Suppressor macrophage treated with lipopolysaccharide for 1 hour (primary cell): ENCODE data around the gene PTPN13.
"Not testable (repeated sequence)": the region's sequence is repeated elsewhere in the genome, so short reads cannot be mapped to it uniquely, and the experiment has no call there.

Experiments
- DNase-seq, 3 donors: peaks; one replicate each; pipeline ENCODE4 v3.0.0-alpha.2; 2020 to 2022

Gene PTPN13

DNA sequence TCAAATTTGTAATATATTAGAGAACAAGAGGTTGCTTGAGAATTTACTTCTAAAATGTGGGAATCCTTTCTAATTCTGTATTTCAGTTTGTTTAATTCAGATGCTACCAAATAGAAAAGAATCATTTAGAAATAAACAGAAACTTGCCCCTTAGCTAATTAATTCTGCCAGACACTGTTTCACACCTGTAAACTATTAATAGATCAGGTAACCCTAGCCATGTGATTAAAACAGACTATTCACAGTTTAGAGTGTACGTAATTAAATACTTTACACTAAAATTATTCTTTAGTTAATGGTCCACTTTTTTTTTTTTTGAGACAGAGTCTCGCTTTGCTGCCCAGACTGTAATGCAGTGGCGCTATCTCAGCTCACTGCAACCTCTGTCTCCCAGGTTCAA lies 124.0 kb downstream of the PTPN13 start:
- no peak for DNase-seq

DNA sequence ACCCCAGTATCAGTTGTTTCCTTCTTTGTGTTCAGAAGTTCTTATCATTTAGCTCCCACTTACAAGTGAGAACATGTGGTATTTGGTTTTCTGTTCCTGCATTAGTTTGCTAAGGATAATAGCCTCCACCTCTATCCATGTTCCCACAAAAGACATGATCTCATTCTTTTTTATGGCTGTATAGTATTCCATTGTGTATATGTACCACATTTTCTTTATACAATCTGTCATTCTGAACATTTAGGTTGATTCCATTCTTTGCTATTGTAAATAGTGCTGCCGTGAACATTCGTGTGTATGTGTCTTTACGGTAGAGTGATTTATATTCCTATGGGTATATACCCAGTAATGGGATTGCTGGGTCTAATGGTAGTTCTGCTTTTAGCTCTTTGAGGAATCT lies 125.0 kb downstream of the PTPN13 start:
- DNase-seq, result not testable (repeated sequence)

DNA sequence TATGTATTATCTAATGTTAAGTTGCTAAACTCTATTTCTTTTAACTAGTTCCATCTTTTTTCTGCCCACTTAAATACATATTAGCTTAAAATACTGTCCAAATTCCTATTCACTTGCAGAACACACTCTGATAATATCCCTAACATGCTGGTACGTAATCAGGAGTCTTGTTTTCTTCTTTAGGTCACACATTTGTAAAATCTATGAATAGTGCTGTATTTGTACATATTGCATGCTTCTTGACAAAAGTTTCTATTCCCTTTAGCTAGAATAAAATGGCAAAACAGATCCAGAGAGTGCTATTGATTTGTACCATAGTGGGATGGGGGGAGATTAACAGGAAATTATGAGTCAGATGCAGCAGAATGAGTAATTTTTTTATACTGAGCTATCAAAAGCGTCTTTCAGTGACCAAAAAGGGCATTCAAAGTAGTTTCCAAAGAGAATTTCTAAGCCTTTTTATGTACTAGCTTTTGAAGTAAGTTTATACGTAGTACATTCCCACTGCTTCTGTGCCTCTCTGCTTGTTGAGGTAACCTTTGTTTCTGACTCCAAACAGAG lies 126.5 kb downstream of the PTPN13 start:
- no peak for DNase-seq

DNA sequence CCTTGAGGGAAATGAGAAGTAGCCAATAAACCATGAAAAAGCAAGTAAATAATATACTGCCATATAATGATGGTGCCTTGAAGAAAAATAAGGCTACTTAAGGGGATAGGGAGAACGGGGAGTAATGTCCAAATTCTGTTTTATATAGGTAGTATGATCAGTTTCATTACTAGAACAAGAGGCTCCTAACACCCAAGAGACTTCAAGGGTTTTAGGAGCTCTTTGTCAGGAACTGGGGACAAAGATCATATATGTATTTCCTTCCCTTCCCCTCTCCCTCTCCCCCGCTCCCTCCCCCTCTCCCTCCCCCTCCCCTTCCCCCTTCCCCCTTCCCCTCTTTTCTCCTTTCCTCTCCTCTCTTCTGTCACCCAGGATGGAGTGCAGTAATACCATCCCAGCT lies 127.3 kb downstream of the PTPN13 start:
- DNase-seq, result no peak

DNA sequence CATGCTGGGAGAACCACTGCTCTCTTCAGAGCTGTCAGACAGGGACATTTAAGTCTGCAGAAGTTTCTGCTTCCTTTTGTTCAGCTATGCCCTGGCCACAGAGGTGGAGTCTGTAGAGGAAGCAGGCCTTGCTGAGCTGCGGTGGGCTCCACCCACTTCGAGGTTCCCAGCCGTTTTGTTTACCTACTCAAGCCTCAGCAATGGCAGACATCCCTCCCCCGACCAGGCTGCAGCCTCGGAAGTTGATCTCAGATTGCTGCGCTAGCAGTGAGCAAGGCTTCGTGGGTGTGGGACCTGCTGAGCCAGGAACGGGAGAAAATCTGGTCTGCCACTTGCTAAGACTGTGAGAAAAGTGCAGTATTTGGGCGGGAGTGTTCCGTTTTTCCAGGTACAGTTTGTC lies 136.2 kb downstream of the PTPN13 start:
- DNase-seq, result no peak

DNA sequence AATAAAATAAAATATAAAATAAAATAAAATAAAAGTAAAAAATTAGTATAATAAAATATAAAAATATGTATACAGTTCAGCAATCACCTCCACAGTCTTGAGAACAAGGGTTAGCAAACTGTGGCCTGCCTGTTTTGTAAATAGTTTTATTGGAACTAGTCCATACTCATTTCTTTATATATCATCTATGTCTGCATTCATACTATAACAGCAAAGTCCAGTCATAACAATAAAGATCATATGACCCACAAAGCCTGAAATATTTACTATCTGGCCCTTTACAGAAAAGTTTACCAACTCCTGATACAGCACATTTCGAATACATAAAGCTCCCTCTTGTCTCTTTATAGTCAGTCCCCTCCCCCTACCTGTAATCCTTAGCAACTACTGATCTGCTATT lies 143.1 kb downstream of the PTPN13 start:
- DNase-seq, result no peak

DNA sequence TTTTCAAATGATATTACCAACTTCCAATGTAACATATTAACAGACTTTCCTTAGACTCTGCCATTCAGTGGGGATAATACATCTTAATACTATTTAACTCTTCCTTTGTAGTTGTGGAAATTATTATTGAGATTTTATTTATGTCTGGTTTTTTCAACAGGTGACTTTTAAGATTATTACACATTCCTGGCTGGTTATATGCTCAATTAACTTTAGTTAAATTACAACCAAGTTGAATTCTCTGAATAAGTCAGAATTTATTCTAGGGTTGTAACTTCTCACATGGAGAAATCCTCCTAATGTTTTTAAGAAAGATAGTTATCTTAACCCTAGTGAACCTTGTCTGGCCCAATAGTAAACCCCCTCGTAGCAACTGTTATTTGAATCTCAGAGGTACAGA lies 147.7 kb downstream of the PTPN13 start:
- DNase-seq, result no peak

DNA sequence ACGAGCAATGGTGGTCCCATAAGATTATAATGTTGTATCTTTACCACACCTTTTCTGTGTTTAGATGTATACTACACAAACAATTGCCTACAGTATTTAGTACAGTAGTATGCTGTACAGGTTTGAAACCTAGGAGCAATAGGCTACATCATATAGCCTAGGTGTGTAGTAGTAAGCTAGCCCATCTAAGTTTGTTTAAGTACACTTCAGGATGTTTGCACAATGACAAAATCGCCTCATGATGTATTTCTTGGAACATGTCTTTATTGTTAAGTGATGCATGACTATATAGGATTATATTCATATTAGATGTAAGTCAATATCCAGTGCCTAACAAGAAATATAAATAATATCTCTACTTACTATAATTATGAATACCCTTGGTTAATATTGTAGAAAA lies 150.5 kb downstream of the PTPN13 start:
- DNase-seq, result no peak

DNA sequence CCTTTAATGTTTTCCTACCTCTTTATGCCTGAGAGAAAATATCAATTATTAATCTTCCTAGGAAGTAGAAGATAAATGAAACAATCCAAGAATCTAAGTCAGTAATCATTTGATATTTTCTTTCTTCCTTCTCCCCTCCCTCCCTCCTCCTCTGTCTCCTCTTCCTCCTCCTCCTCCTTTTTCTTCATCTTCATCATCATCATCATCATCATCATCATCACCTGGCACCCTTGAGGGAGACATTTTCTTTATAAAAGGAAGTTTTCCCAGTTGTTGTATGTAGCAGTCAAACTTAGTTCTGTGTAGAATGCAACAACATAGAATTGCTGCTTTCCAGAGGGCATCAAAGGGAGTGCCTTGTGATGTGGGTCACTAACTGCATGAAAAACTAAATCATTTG lies 155.0 kb downstream of the PTPN13 start:
- DNase-seq, result no peak

DNA sequence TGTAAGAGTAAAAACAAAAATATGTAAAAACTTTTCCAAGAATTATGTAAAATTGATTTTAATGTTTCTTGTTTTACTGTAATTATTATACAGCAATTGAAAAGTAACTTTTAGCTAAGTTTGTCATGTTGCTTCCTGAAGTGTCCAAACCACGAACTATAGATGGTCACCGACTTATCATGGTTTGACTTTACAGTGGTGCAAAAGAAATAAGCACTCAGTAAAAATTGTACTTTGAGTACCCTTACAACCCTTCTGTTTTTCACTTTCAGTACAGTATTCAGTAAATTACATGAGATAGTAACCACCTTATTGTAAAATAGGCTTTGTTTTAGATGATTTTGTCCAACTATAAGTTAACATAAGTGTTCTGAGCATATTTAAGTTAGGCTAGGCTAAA lies 161.3 kb downstream of the PTPN13 start:
- DNase-seq, result no peak

DNA sequence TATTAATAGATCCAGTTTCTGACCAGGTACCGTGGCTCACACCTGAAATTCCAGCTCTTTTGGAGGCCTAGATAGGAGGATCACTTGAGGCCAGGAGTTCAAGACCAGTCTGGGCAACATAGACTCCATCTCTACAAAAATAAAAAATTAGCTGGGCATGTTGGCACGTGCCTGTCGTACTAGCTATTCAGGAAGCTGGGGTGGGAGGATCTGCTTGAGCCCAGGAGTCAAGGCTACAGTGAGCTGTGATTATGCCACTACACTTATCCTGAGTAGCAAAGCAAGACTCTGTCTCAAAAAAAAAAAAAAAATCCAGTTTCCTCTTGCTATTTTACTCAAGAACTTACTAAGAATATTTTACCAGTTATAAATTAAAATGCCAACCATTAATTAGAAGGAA lies 163.4 kb downstream of the PTPN13 start:
- no peak for DNase-seq

DNA sequence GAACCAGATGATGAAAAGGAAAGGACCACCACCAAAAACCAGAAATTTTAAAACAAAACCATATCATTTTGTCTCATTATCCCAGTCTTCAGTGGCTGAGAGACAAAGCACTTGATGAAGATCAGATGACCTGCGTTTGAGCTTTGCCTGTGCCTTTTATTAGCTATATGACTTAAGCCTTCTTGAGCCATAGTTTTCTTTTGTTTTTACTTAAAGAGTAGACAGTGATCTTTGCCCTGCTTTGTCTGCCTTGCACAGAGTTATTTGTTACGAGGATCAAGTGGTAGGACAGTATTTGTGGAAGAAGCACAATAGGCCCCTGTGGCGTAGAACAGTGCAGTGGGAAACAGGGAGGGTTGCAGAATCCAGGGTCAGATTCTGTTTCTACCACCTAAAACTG lies 165.2 kb downstream of the PTPN13 start:
- DNase-seq, result no peak

DNA sequence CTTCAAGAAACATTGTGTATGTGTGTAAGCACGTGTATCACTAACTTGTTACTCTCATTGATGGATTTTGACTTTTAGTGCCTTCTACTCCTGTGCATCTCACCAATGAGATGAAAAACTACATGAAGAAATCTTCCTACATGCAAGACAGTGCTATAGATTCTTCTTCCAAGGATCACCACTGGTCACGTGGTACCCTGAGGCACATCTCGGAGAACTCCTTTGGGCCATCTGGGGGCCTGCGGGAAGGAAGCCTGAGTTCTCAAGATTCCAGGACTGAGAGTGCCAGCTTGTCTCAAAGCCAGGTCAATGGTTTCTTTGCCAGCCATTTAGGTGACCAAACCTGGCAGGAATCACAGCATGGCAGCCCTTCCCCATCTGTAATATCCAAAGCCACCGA lies 168.5 kb downstream of the PTPN13 start:
- no peak for DNase-seq

DNA sequence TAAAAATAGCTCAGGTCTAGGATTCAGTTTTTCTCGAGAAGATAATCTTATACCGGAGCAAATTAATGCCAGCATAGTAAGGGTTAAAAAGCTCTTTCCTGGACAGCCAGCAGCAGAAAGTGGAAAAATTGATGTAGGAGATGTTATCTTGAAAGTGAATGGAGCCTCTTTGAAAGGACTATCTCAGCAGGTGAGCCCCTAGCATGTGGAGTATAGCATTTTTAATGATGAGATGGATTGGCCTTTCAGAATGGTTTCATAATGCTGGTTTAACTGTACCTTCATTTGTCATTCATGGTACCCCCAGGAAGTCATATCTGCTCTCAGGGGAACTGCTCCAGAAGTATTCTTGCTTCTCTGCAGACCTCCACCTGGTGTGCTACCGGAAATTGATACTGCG lies 175.7 kb downstream of the PTPN13 start:
- DNase-seq, result no peak

DNA sequence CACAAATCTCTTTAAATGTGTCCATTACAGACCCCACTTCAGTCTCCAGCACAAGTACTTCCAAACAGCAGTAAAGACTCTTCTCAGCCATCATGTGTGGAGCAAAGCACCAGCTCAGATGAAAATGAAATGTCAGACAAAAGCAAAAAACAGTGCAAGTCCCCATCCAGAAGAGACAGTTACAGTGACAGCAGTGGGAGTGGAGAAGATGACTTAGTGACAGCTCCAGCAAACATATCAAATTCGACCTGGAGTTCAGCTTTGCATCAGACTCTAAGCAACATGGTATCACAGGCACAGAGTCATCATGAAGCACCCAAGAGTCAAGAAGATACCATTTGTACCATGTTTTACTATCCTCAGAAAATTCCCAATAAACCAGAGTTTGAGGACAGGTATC lies 177.0 kb downstream of the PTPN13 start:
- no peak for DNase-seq

DNA sequence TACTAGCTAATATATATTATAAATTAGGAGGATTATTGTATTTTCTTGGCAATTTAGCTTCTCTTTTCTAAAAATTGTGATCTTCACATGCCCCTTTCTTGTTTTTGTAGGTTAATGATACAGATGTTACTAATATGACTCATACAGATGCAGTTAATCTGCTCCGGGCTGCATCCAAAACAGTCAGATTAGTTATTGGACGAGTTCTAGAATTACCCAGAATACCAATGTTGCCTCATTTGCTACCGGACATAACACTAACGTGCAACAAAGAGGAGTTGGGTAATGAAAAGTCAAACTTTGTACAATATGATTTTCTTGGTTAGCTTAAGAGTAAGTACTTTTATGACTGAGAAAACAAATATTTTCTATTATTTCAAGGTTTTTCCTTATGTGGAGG lies 180.9 kb downstream of the PTPN13 start:
- no peak for DNase-seq

DNA sequence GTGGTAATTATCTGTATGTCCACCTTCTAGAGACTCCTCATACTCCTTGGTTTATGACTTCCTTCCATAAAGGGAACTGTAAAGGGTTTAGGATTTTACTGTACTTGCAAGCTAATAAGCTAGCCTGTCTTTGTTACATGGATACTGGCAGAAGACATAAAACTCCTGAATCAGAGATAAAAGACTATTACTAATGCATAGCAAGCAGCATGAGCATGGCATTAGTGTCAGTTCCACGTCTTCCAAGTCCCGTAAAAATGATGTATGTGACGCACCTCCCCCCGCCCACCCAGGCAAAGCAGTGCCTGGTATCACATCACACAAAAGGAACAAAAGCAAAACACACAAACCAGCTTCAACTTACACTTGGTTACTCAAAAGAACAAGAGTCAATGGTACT lies 184.1 kb downstream of the PTPN13 start:
- DNase-seq, result no peak

DNA sequence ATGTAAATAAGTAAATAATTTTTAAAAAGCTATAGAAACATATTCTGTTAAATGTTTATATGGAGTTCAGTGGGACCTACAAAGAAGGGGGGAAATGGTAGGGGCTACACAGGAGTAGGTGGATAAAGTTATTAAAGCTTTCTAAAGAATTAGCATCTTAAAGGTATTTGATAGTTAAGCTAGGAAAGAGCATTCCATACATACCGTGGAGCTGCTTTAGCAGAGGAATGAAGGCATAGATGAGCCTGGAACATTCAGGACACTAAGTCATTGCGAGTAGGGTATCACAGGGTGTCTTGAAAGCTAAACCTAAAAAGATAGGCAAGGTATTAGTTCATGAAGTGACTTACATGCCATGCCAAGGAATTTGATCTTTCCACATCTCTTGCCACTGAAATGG lies 194.7 kb downstream of the PTPN13 start:
- no peak for DNase-seq

DNA sequence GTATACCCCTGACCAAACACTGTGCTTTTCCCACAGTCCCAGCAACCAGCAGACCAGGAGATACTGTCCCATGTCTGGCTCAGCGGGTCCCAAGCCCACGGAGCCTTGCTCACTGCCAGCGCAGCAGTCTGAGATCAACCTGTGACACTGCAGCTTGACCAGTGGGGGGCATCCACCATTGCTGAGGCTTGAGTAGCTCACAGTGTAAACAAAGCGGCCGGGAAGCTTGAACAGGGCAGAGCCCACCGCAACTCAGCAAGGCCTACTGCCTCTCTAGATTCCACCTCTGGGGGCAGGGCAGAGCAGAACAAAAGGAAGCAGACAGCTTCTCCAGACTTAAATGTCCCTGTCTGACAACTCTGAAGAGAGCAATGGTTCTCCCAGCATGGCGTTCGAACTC lies 197.0 kb downstream of the PTPN13 start:
- DNase-seq, result no peak

DNA sequence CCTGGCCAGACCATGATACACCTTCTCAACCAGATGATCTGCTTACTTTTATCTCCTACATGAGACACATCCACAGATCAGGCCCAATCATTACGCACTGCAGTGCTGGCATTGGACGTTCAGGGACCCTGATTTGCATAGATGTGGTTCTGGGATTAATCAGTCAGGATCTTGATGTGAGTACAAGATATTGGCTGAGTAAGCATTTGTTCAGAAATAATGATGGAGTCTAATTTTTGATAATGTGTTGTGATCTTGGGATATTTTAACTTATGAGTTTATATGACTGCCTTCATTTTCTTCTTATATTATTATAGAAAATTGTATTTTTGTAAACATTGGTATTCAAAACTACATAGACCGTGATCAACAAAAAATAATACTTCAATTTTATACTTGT lies 215.7 kb downstream of the PTPN13 start:
- DNase-seq, result no peak

DNA sequence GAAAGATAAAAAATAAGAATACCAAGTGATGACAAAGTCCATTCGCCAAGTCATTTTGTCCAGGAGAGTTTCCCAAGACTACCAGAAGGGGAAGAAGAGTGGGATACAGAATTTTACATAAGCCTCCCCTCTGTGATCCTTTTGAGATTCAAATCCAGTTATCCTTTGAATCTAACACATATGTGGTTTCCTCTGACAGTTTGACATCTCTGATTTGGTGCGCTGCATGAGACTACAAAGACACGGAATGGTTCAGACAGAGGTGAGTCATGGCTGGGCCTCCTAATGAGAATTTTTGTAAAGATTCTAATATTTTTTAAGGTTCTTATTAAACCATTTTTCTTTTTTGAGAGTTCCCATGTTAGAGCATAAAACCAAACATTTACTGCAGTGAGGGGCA lies 216.7 kb downstream of the PTPN13 start:
- no peak for DNase-seq

DNA sequence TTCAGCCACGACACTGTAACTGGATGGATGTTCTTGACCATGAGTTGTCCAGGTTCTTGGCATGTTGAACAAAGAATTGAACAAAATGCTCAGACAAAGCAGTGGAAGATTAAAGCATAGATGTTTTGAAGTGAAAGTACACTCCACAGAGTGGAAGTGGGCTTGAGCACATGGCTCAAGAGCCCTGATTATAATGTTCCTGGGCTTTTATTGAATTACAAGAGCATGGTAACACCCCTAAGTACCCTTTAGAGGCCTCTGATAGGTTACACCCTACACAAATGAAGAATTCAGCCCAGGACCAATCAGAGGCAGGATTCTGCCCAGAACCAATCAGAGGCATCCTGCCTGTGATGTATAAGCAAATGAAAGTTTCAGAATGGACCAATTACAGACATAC lies 221.5 kb downstream of the PTPN13 start:
- no peak for DNase-seq

DNA sequence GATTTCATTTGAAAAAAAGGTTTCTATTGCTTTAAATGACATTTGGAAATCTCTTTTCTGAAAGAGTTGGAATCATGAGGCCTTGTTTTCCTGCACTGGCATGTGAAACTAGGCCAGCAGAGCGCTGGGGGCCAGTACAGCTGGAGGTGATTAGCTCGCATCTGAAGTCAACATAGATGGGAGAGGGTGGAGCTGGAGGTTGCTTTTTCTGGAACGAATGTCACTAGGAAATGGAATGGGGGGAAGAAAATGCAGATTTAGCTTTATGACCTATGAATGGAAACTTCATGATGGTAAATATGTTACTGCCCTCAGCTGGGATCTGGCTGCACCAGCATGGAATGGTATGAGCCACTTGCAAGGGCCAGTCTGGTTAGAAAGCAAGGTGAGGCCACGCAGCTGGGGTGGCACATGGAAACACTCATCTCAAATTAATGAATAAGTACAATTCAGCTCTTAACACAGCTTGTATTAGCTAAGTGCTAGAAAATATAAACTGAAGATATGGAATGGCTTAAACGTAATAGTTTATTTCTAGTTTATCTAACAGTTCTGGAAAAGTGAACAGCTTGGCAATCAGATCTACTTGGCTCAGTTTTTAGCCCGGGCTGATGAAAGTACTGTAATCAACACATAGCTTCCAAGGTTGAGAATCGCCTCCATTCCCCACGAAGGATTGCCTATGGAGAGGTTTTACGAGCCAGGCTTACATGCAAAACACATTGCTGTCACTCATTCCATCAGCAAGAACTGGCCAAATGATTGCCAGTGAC lies 222.6 kb downstream of the PTPN13 start:
- no peak for DNase-seq

DNA sequence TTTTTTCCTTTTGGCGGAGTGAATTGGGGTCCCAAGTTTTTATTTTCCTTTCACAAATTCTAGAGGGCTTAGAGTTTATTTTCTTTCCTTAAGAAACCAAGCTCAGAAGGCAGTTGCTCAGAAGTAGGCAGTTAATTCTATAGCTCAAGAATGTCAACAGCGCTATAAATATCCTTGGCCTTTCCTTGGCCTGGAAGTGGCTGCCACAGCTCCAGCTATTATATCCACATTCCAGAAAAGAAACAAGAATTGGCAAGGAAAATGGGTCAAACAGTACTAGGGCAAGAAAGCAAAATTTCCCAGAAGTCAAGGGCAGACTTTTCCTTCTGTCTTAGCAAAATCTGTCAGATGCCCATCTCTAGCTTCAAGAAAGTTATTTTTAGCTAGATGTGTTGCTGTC lies 224.1 kb downstream of the PTPN13 start:
- no peak for DNase-seq

DNA sequence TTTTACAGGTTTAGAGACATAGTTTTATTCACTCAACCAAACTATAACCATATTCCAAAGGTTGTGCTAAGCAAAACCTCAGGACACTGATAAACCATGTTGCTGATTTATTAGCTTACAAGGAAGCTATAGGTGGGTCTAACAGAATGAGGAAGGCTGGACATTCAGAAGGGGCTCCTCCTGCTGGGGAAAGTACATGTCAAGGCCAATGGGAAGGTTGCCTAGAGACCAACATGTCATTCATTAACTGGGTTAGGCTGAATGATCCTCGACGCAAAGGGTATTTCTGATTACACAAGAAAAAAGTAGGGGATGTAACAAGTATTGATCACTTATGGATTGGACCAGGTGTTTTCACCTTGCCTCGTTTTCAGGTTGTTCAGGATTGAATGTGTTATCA lies 224.7 kb downstream of the PTPN13 start:
- DNase-seq, result no peak
